ENCODE data around the gene IGF1R.

The IGF1R gene

GRCh38 chr15:98827217-98827616 is 178.9 kb downstream of the IGF1R start:
- no peak for DNase-seq (ENCODE audit: low read depth in 2 of 2)

GRCh38 chr15:98830034-98830634 is 181.8 kb downstream of the IGF1R start:
- DNase-seq (ENCODE audit: low read depth in 2 of 2), result no peak

- no peak for DNase-seq (ENCODE audit: low read depth in 2 of 2)
Observed at GRCh38 chr15:98834976-98835375, 186.6 kb downstream of the IGF1R start.

- no peak for DNase-seq (ENCODE audit: low read depth in 2 of 2)
Observed at GRCh38 chr15:98835876-98836275, 187.5 kb downstream of the IGF1R start.

GRCh38 chr15:98838387-98839259 is 190.3 kb downstream of the IGF1R start:
- DNase-seq (ENCODE audit: low read depth in 2 of 2), result no peak

- no peak for DNase-seq (ENCODE audit: low read depth in 2 of 2)
Observed at GRCh38 chr15:98840053-98840452, 191.7 kb downstream of the IGF1R start.

- DNase-seq (ENCODE audit: low read depth in 2 of 2), result no peak
Observed at GRCh38 chr15:98841419-98841970, 193.2 kb downstream of the IGF1R start.

GRCh38 chr15:98842192-98842972 is 194.0 kb downstream of the IGF1R start:
- DNase-seq (ENCODE audit: low read depth in 2 of 2), result no peak

GRCh38 chr15:98842973-98843285 is 194.6 kb downstream of the IGF1R start:
- DNase-seq (ENCODE audit: low read depth in 2 of 2), result no peak

GRCh38 chr15:98843844-98844243 is 195.5 kb downstream of the IGF1R start:
- DNase-seq (ENCODE audit: low read depth in 2 of 2), result no peak

GRCh38 chr15:98844261-98844660 is 195.9 kb downstream of the IGF1R start:
- DNase-seq (ENCODE audit: low read depth in 2 of 2), result no peak

- DNase-seq (ENCODE audit: low read depth in 2 of 2), result no peak
Observed at GRCh38 chr15:98845138-98845884, 197.0 kb downstream of the IGF1R start.

- peak; percentile 37 to 60 for DNase-seq (ENCODE audit: low read depth in 2 of 2)
Observed at GRCh38 chr15:98850961-98851572, 202.7 kb downstream of the IGF1R start.

- peak; percentile 37 to 71 for DNase-seq (ENCODE audit: low read depth in 2 of 2)
Observed at GRCh38 chr15:98853161-98853560, 204.8 kb downstream of the IGF1R start.

- DNase-seq (ENCODE audit: low read depth in 2 of 2), result no peak
Observed at GRCh38 chr15:98853617-98854420, 205.5 kb downstream of the IGF1R start.

- DNase-seq (ENCODE audit: low read depth in 2 of 2), result no peak
Observed at GRCh38 chr15:98854496-98854895, 206.2 kb downstream of the IGF1R start.

GRCh38 chr15:98855067-98855814 is 206.9 kb downstream of the IGF1R start:
- no peak for DNase-seq (ENCODE audit: low read depth in 2 of 2)

- DNase-seq (ENCODE audit: low read depth in 2 of 2), result no peak
Observed at GRCh38 chr15:98855815-98856531, 207.6 kb downstream of the IGF1R start.

- no peak for DNase-seq (ENCODE audit: low read depth in 2 of 2)
Observed at GRCh38 chr15:98856532-98856907, 208.2 kb downstream of the IGF1R start.

Data from stimulated activated CD4-positive, alpha-beta T cell treated with anti-CD3 and anti-CD28 coated beads, Interleukin-12 subunit alpha, Interleukin-12 subunit beta, amount 100 ng/mL, for 24 hours (primary cell).